ENCODE measurements around the gene ZBTB5.
A peak's percentile ranks its signal among the peaks of the same experiment; 100 is the strongest.

ZBTB5 gene

DNA sequence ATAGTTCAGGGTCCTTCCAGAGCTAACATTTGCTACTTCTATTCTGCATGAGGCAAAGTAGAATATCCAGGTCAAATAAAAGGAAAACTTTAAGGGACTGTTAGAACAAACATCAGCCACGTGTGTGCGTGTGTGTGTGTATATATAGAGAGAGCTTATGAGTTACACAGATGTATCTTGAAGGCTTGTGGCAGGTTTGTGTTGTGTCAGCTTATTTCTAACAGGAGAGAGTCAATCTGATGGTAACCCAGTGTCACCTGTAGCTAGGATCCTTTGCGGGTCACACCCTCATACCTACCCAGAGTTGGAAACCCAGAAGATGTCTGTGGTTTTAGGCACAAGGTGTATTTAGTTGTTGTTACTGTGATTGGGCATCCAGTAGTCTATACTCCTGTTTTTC, 33.2 kb upstream of the ZBTB5 start:
- H3K36me3 ChIP-seq (ENCODE audit: insufficient read depth, insufficient read length, low read length) = peaks cover 95% of the 10 kb centered on the region

GRCh38 chr9:37497320-37497719, 32.1 kb upstream of the ZBTB5 start:
- no peak overlapping the region for H3K4me3 ChIP-seq (ENCODE audit: insufficient read length, low read depth)
- H3K4me1 ChIP-seq (ENCODE audit: insufficient read depth, insufficient read length) = no peaks in the 10 kb centered on the region
- no peak for TF ChIP-seq SUZ12 (IDR thresholded peaks at IDR 0.05; ENCODE audit: extremely low read depth, insufficient read depth, insufficient read length)
- TF ChIP-seq YY1 (IDR thresholded peaks at IDR 0.05; ENCODE audit: insufficient read depth, insufficient read length) = no peak
- TF ChIP-seq ZNF274 (IDR thresholded peaks at IDR 0.05; ENCODE audit: low read depth, low read length) = no peak
- peaks cover 95% of the 10 kb centered on the region for H3K36me3 ChIP-seq (ENCODE audit: insufficient read depth, insufficient read length, low read length)
- H3K27me3 ChIP-seq (ENCODE audit: insufficient read depth, insufficient read length) = no peaks in the 10 kb centered on the region
- no peak overlapping the region for H3K9ac ChIP-seq (ENCODE audit: insufficient read length, low read depth)
- H3K9me3 ChIP-seq (ENCODE audit: insufficient read depth, low read length) = no peaks in the 10 kb centered on the region
- no peak for DNase-seq (ENCODE audit: low read depth, low spot score)

More for the DNA sequence above, 33.2 kb upstream of the ZBTB5 start:
- Histone ChIP-seq H3K4me3 (ENCODE audit: insufficient read length, low read depth) (no peak overlapping the region), H3K9me3 (ENCODE audit: insufficient read depth, low read length) (no peaks in the 10 kb centered on the region), H3K9ac (ENCODE audit: insufficient read length, low read depth) (no peak overlapping the region), H3K27me3 (ENCODE audit: insufficient read depth, insufficient read length) (no peaks in the 10 kb centered on the region), H3K4me1 (ENCODE audit: insufficient read depth, insufficient read length) (no peaks in the 10 kb centered on the region)
- TF ChIP-seq YY1 (IDR thresholded peaks at IDR 0.05; ENCODE audit: insufficient read depth, insufficient read length) (no peak), SUZ12 (IDR thresholded peaks at IDR 0.05; ENCODE audit: extremely low read depth, insufficient read depth, insufficient read length) (no peak), ZNF274 (IDR thresholded peaks at IDR 0.05; ENCODE audit: low read depth, low read length) (no peak)
- DNase-seq (ENCODE audit: low read depth, low spot score) = no peak

DNA sequence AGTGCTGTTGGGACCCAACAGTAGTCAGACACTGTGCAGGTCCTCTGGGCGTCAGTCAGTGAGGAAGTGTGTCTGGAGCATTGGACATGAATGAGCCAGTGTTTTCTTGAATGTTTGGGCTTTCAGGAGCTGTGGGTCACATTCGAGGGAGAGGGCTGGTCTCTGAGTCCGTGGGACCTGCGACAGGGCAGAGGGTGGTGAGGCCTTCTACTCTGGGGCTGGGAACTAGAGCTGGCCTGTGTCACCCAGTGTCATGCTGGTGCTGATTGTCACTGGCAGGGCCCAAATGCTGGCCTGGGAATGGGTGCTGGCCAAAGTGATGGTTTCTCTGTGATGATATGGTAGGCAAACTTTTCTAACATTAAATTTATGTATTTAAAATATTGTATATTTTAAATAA, 30.8 kb upstream of the ZBTB5 start:
- Histone ChIP-seq H3K4me3 (ENCODE audit: insufficient read length, low read depth) (no peak overlapping the region), H3K9me3 (ENCODE audit: insufficient read depth, low read length) (no peaks in the 10 kb centered on the region), H3K4me1 (ENCODE audit: insufficient read depth, insufficient read length) (no peaks in the 10 kb centered on the region), H3K36me3 (ENCODE audit: insufficient read depth, insufficient read length, low read length) (peaks cover 95% of the 10 kb centered on the region), H3K9ac (ENCODE audit: insufficient read length, low read depth) (no peak overlapping the region), H3K27me3 (ENCODE audit: insufficient read depth, insufficient read length) (no peaks in the 10 kb centered on the region)
- DNase-seq (ENCODE audit: low read depth, low spot score) = no peak
- TF ChIP-seq ZNF274 (IDR thresholded peaks at IDR 0.05; ENCODE audit: low read depth, low read length) (no peak), YY1 (IDR thresholded peaks at IDR 0.05; ENCODE audit: insufficient read depth, insufficient read length) (no peak), SUZ12 (IDR thresholded peaks at IDR 0.05; ENCODE audit: extremely low read depth, insufficient read depth, insufficient read length) (no peak)

DNA sequence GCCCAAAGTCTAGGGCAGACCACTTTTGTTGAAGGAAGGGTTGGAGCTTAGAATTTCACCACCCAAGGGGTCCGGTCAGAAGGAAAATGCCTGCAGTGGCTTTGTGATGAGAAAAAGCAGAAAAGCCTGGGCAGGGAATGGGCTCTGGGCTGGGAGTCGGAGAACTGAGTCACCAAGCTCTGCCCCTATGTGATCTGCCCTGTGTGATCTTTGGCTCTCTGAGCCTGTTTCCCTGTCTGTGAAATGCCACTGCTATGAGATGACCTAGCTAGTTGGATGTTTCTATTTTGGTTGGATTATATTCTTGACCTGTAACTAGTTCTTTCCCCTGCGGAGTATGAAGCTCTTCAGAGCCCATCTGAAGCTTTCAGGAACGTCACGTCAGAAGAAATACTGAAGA, 30.3 kb upstream of the ZBTB5 start:
- Histone ChIP-seq H3K9ac (ENCODE audit: insufficient read length, low read depth) (no peak overlapping the region), H3K27me3 (ENCODE audit: insufficient read depth, insufficient read length) (no peaks in the 10 kb centered on the region), H3K36me3 (ENCODE audit: insufficient read depth, insufficient read length, low read length) (peaks cover 95% of the 10 kb centered on the region)

GRCh38 chr9:37491939-37492338, 26.7 kb upstream of the ZBTB5 start:
- Histone ChIP-seq H3K9ac (ENCODE audit: insufficient read length, low read depth) (no peak overlapping the region), H3K4me3 (ENCODE audit: insufficient read length, low read depth) (no peak overlapping the region), H3K36me3 (ENCODE audit: insufficient read depth, insufficient read length, low read length) (peaks cover 97% of the 10 kb centered on the region), H3K27me3 (ENCODE audit: insufficient read depth, insufficient read length) (no peaks in the 10 kb centered on the region), H3K9me3 (ENCODE audit: insufficient read depth, low read length) (no peaks in the 10 kb centered on the region), H3K4me1 (ENCODE audit: insufficient read depth, insufficient read length) (peaks cover 8% of the 10 kb centered on the region)
- TF ChIP-seq ZNF274 (IDR thresholded peaks at IDR 0.05; ENCODE audit: low read depth, low read length) (no peak), SUZ12 (IDR thresholded peaks at IDR 0.05; ENCODE audit: extremely low read depth, insufficient read depth, insufficient read length) (no peak), YY1 (IDR thresholded peaks at IDR 0.05; ENCODE audit: insufficient read depth, insufficient read length) (no peak)
- DNase-seq (ENCODE audit: low read depth, low spot score) = no peak

More for the DNA sequence above, 30.3 kb upstream of the ZBTB5 start:
- H3K4me1 ChIP-seq (ENCODE audit: insufficient read depth, insufficient read length) = no peaks in the 10 kb centered on the region
- TF ChIP-seq ZNF274 (IDR thresholded peaks at IDR 0.05; ENCODE audit: low read depth, low read length) = no peak
- TF ChIP-seq YY1 (IDR thresholded peaks at IDR 0.05; ENCODE audit: insufficient read depth, insufficient read length) = no peak
- TF ChIP-seq SUZ12 (IDR thresholded peaks at IDR 0.05; ENCODE audit: extremely low read depth, insufficient read depth, insufficient read length) = no peak
- no peak for DNase-seq (ENCODE audit: low read depth, low spot score)
- no peaks in the 10 kb centered on the region for H3K9me3 ChIP-seq (ENCODE audit: insufficient read depth, low read length)
- H3K4me3 ChIP-seq (ENCODE audit: insufficient read length, low read depth) = no peak overlapping the region

GRCh38 chr9:37486616-37487548, 21.6 kb upstream of the ZBTB5 start:
- H3K36me3 ChIP-seq (ENCODE audit: insufficient read depth, insufficient read length, low read length) = peaks cover 47% of the 10 kb centered on the region
- no peaks in the 10 kb centered on the region for H3K9me3 ChIP-seq (ENCODE audit: insufficient read depth, low read length)
- TF ChIP-seq ZNF274 (IDR thresholded peaks at IDR 0.05; ENCODE audit: low read depth, low read length) (no peak), SUZ12 (IDR thresholded peaks at IDR 0.05; ENCODE audit: extremely low read depth, insufficient read depth, insufficient read length) (no peak), YY1 (IDR thresholded peaks at IDR 0.05; ENCODE audit: insufficient read depth, insufficient read length) (no peak)
- H3K27me3 ChIP-seq (ENCODE audit: insufficient read depth, insufficient read length) = no peaks in the 10 kb centered on the region
- peaks cover 10% of the 10 kb centered on the region for H3K4me1 ChIP-seq (ENCODE audit: insufficient read depth, insufficient read length)
- DNase-seq (ENCODE audit: low read depth, low spot score) = no peak
- peak overlapping the region; percentile 96 for H3K4me3 ChIP-seq (ENCODE audit: insufficient read length, low read depth)
- peak overlapping the region; percentile 90 for H3K9ac ChIP-seq (ENCODE audit: insufficient read length, low read depth)

DNA sequence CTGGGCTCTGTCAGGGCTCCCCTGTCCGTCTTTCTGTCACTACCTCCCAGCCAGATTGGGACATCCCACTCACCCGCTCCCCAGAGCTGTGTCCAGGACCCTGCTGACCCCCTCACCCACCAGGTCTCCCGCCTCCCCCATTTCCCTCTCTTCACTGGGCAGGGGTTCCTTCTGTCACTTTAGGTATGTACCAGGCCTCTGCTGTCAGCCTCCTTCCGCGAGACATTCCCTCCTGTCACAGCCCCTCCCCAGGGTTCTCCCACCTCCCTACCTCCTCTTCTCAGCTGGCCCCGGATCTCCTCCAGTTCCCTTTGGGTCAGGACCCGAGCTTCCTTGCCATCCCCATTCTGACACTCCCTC, 21.0 kb upstream of the ZBTB5 start:
- DNase-seq (ENCODE audit: low read depth, low spot score) = no peak
- Histone ChIP-seq H3K36me3 (ENCODE audit: insufficient read depth, insufficient read length, low read length) (peaks cover 41% of the 10 kb centered on the region), H3K27me3 (ENCODE audit: insufficient read depth, insufficient read length) (no peaks in the 10 kb centered on the region), H3K4me3 (ENCODE audit: insufficient read length, low read depth) (peak overlapping the region; percentile 96), H3K9ac (ENCODE audit: insufficient read length, low read depth) (peak overlapping the region; percentile 90), H3K9me3 (ENCODE audit: insufficient read depth, low read length) (no peaks in the 10 kb centered on the region), H3K4me1 (ENCODE audit: insufficient read depth, insufficient read length) (peaks cover 10% of the 10 kb centered on the region)
- TF ChIP-seq YY1 (IDR thresholded peaks at IDR 0.05; ENCODE audit: insufficient read depth, insufficient read length) = no peak
- TF ChIP-seq SUZ12 (IDR thresholded peaks at IDR 0.05; ENCODE audit: extremely low read depth, insufficient read depth, insufficient read length) = no peak
- no peak for TF ChIP-seq ZNF274 (IDR thresholded peaks at IDR 0.05; ENCODE audit: low read depth, low read length)
